ENCODE results near the gene PRKCB.

DNA sequence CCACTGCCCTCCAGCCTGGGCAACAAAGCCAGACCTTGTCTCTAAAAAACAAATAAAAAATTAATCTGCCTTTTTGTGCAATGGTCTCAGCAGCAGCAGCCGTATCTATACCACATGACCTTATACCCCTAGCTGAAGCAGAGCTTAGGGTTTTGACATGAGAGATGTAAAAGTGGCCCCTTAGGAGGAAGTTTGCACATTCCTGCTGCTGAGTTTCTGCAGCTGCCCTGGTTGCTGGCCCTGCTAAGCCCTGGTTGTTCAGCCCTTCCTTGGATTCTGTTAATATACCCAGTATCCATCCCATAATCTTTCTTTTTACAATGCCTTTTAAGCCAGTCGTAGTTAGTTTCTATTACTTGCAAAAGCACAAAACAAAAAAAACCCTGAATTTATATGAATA lies 33.0 kb upstream of the PRKCB start:
- TF ChIP-seq CTCF (IDR thresholded peaks at IDR 0.05) (no peak), POLR2AphosphoS5 (IDR thresholded peaks at IDR 0.05) (no peak), EP300 (IDR thresholded peaks at IDR 0.05) (no peak)
